Ishikawa (cell line): ENCODE results near the gene FMN2.

Experiments used
- CEBPB ChIP-seq: IDR thresholded peaks from 2 replicates; pipeline ENCODE4 v1.6.1; 2012
- CREB1 ChIP-seq: IDR thresholded peaks from 2 replicates; pipeline ENCODE4 v1.6.1; 2012; ENCODE audit warnings: low read depth
- EGR1 ChIP-seq: IDR thresholded peaks from 2 replicates; pipeline ENCODE4 v1.6.1; 2012
- EP300 ChIP-seq: IDR thresholded peaks from 2 replicates; pipeline ENCODE4 v1.6.1; 2012; ENCODE audit warnings: borderline replicate concordance
- FOXM1 ChIP-seq: IDR thresholded peaks from 2 replicates; pipeline ENCODE4 v1.6.1; 2012; ENCODE audit warnings: low read depth, borderline replicate concordance
- MAX ChIP-seq: IDR thresholded peaks from 2 replicates; pipeline ENCODE4 v1.6.1; 2012
- NFIC ChIP-seq: IDR thresholded peaks from 2 replicates; pipeline ENCODE4 v1.6.1; 2012
- RAD21 ChIP-seq: IDR thresholded peaks from 2 replicates; pipeline ENCODE4 v1.6.1; 2012; ENCODE audit warnings: low read depth
- REST ChIP-seq: IDR thresholded peaks from 2 replicates; pipeline ENCODE4 v1.6.1; 2012; ENCODE audit warnings: low read depth, mild to moderate bottlenecking
- TAF1 ChIP-seq: IDR thresholded peaks from 2 replicates; pipeline ENCODE4 v1.6.1; 2012; ENCODE audit warnings: low read depth, mild to moderate bottlenecking
- TEAD4 ChIP-seq: IDR thresholded peaks from 2 replicates; pipeline ENCODE4 v1.6.1; 2012
- USF1 ChIP-seq: IDR thresholded peaks from 2 replicates; pipeline ENCODE4 v1.6.1; 2012
- YY1 ChIP-seq: IDR thresholded peaks from 2 replicates; pipeline ENCODE4 v1.6.1; 2012; ENCODE audit warnings: low read depth
- ZBTB7A ChIP-seq: IDR thresholded peaks from 2 replicates; pipeline ENCODE4 v1.6.1; 2012; ENCODE audit warnings: low read depth

- TF ChIP-seq REST = no peak
- TF ChIP-seq TAF1 = no peak
- no peak for TF ChIP-seq TEAD4
- TF ChIP-seq CREB1 = no peak
- TF ChIP-seq FOXM1 = no peak
- TF ChIP-seq YY1 = no peak
- no peak for TF ChIP-seq EP300
- TF ChIP-seq RAD21 = no peak
- no peak for TF ChIP-seq USF1
- TF ChIP-seq CEBPB = no peak
- no peak for TF ChIP-seq MAX
- TF ChIP-seq NFIC = no peak
- no peak for TF ChIP-seq EGR1
- TF ChIP-seq ZBTB7A = no peak
These were observed 228.3 kb downstream of the FMN2 start for GRCh38 chr1:240319998-240320397.
